Nucleus accumbens (tissue), 56 donors: ENCODE measurements around the gene DUOX2.
A peak's percentile ranks its signal among the peaks of the same experiment; 100 is the strongest.

Source experiments
- DNase-seq, 56 donors: peaks; one replicate each; lab custom pipeline; 2025; lab: John Stamatoyannopoulos, UW

Gene DUOX2

DNA sequence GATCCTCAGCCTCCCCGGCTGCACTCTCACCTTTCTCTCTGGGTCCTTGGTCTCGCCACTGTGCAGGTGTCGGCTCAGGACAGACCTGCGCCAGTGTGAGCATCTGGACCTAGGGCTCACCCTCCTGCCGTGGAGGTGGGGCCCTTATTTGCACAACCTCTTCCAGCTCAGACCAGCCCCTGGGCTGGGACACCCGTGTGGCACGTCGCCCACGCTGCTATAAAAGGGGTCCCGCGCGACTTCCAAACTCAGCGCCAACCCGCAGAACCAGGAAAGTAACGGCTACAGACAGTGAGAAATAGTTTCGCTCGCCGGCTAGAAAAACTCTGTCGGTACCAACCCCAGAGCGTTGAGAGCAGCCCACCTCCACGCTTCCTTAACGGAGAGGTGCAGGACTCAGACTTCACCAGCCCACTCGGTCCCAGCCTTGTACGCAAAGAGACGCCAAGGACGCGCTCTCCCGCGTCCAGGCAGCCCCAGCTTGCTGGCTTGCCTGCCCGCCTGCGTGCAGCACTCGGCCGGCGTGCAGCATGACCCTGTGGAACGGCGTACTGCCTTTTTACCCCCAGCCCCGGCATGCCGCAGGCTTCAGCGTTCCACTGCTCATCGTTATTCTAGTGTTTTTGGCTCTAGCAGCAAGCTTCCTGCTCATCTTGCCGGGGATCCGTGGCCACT, at the start of gene DUOX2, which contains the start of gene DUOXA2:
Gene DUOX2 (minus strand): TSS at position 97 of the 675 bp plus-strand sequence. CDS start 761 bp downstream, outside the sequence.
Gene DUOXA2 (plus strand): TSS at position 251 of the 675 bp plus-strand sequence. CDS start 280 bp downstream, at position 531.
- DNase-seq, result no peak

DNA sequence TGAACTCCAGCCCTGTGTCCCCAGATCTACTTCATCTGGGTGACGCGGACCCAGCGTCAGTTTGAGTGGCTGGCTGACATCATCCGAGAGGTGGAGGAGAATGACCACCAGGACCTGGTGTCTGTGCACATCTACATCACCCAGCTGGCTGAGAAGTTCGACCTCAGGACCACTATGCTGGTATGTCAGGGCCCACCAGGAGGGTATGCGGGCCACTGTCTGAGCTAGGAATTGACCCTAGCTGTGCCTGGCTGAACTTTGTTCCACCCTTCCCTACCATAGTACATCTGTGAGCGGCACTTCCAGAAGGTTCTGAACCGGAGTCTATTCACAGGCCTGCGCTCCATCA, 49.5 kb upstream of the DUOX2 start:
- DNase-seq, result no peak

DNA sequence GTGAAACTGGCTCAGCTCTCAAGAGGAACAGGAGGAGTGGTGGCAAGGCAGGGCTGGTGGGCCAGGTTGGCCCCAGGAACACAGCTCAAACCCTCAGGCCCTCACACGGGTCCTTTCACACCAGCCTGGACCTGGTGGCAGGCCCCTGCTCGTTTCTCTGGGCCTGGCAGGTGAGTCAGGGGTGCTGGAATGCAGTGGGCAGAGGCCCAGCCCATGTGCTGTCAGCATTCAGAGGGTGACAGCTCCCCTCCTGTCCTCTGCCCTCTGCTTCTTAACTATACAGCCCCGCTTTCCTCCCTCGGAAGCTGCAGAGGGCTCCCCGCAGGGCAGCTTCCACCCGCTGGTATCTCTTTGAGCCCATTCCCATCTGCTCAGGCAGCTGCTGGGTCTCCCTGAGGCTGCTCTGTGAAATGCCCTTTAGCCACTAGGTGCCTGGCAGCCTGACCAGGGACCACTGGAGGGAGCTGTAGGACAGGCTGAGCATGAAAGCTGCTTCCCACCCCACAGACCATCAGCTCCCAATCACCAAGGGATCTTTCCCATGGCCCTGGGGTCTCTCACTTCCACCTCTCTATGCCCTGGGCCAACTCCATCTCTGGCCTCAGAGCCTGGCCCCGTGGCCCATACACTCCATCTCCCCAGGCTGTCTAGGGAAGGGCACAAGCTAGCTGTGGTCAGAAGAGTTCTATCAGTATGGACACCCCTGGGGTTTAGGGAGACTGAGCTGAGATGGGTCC, 49.0 kb upstream of the DUOX2 start:
- DNase-seq, result peak in 53 of 56 donors; percentile 10 to 86 (median 61)

DNA sequence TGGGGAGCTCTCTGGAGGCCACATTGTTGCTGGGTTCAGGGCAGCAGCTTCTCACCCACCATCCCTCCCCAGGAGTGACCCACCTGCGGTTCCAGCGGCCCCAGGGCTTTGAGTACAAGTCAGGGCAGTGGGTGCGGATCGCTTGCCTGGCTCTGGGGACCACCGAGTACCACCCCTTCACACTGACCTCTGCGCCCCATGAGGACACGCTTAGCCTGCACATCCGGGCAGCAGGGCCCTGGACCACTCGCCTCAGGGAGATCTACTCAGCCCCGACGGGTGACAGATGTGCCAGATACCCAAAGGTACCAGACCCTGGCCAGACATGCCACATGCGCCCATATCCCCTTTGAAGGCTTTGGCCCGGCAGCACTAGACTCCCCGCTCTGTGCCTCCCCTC, 47.7 kb upstream of the DUOX2 start:
- no peak for DNase-seq

DNA sequence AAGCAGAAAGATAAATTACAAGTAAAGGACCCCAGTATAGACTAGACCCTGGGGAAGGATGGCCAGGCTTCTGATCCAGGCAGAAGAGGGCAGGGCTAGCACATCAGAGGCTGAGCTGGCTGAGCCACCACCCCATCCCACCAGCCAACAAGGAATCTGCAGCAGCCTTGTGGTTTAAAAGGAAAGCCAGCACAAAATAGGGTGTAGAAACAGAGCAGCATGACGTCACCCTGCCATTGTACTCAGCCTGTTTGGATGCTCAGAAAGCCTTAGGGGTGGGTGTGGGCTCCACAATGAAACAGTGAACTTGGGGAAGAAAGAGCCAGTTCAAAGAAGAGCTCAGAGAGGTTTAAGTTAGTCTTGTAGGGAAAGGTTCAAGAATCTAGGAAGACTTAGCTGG, 44.0 kb upstream of the DUOX2 start:
- peak in 52 of 56 donors; percentile 14 to 87 (median 64) for DNase-seq

DNA sequence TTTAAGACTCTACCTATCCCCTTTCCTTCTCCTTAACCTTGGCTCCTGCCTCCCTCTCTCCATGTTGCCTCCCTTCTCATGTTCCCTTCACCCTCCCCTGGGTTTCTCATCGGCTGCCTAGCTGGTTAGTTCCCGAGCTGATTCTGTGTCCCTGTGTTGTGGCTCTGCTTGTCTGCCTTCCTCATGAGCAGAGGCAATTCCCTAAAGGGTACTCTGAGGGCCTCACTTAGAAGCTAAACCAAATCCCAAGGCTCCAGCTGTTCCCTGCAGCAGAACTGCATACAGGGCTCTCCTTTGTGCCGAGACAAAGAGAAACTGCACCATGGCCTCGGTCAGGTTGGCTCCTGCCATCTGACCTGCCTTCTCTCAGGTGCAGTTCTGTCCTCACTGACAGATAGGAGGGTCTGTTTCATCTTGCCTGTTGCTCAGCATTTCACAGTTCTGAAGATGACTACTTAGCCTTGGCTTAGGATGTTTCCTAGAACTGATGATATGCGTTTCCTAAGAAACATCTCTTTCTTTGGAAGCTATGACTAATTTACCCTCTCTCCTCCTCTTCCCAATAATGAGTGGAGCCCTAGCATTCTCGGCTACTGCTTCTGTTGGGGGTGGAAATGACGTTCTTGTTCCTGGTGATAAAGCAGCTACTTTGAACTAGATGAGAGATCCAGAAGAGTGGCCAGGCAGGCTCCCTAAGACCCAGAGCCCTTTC, 42.9 kb upstream of the DUOX2 start:
- DNase-seq, result peak in 15 of 56 donors; percentile 12 to 56 (median 31)

DNA sequence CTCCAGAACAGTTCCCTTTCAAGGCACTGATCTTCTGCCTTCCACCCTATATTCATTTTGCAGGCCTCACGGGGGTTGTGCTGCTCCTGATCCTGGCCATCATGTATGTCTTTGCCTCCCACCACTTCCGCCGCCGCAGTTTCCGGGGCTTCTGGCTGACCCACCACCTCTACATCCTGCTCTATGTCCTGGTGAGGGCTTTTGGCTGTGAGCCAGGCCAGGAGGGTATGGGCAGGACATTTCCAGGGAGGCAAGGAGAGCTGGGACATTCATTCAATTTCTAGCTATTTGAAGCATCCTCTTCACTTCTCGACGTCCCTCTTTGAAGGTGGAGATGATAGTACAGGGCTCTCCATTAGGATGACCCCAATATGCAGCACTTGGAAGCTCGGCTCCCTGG, 41.8 kb upstream of the DUOX2 start:
- DNase-seq, result no peak

DNA sequence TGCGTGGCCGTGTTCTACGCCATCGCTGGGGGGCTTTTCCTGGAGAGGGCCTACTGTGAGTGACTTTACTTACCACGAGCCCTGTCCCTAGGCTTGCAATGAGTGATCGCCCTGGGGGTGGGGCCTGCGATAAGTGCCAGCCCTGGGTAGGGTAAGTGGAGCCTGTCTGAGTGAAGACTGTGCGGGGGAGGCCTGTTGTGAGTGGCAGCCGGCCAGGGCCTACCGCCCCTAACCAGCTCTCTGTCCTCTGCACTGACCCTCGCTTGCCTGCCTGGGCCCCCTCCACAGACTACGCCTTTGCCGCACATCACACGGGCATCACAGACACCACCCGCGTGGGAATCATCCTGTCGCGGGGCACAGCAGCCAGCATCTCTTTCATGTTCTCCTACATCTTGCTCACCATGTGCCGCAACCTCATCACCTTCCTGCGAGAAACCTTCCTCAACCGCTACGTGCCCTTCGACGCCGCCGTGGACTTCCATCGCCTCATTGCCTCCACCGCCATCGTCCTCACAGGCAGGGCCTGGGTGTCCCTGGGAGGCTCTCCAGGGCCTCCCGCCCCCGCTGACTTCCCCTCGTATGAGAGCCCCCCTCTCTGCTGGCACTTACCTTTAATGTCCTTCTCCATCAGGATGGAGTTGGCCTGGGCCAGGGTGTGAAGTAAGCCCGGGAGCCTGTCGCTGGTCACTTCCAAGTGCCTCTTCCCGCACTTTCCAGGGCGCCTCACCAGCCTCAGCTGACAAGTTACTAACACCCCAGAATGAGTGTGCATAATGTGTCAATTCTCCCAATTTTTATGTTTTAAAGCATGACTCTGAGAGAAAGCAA, 38.2 kb upstream of the DUOX2 start:
- DNase-seq, result no peak

DNA sequence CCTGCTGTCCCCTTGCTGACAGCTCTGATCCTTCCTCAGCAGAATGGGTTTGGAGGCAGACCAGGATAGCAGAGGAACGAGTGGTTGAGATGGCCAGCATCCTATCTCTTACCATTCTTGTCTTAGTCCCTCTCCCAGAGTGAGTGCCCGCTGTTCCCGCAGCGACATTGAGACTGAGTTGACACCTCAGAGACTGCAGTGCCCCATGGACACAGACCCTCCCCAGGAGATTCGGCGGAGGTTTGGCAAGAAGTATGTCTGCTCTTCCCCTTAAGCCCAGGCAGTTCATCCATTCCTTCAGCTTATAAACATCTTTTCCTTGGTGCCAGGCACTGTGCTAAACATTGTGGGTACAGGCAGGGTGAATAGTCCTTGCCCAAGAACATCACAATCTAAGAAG, 37.0 kb upstream of the DUOX2 start:
- no peak for DNase-seq

DNA sequence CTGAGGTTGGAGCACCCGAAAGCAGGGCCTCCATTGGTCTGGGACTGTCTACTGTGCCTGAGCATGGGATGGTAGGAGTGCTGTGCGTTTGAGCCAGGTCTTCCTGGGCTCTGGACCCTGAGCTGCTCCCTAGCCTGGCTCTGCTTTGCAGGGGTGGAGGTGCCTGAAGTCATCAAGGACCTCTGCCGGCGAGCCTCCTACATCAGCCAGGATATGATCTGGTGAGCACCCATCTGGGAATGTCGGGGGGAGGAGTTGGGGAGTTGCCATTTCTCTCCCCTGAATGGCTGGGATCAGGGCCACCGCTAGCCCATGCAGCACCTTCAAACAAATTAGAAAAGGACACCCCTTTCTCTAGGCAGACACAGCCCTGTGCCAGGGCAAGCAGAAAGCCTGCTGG, 36.5 kb upstream of the DUOX2 start:
- no peak for DNase-seq

DNA sequence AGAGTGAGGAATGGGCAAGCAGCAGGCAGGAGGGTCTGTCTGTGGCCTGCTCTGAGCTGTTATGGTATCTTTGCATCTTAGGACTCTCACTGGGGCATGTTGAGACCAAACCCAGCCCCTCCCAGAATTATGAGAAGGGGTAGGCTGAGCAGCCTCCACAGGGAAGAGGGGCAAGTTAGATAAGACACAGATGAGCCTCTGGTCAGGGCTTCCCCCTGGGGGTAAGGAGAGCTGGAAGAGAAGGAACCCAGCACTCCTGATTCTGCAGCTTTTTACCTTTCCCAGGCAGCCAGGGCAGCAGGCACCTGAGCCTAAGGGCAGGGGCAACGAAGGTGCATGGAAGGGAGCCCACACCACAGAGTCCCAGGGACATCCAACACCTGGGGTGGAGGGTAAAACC, 35.1 kb upstream of the DUOX2 start:
- no peak for DNase-seq

DNA sequence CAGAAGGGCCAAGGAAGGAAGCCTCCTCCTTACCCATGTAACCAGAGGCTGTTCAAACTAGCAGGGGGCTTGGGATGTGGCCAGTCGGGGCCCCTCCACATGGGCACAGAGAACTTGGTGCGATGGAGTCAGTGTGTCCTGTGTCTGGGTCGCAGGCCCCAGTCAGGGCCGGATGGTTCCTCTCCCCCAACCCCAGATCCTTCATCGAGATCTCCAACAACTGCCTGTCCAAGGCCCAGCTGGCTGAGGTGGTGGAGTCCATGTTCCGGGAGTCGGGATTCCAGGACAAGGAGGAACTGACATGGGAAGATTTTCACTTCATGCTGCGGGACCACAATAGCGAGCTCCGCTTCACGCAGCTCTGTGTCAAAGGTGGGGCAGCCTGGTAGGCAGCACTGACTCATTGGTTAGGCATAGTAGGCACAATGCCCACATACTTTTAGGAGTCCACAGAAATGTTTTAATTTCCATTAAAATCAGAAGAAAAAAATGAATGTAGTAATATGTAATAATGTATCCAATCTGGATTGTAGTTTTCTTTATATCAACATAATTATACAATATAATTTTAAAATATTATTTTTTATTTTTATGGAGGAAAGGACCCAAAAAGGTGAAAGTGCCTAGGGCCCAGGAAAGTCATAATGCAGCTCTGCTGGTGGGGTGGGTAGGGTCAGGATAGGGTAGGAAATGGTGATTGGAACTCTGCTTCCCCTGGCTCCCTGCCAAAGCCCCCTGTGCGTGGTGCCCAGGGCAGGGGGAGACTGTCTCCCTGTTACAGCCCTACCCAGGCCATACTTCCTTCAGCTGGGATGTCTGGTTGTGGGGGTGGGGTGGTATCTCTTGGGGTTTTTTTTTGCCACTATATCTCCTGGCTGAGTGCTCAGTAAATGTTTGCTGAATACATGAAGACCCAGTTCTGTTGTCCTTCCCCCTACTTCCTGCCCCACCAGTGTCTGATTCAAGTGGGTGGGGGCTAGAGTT, 34.4 kb upstream of the DUOX2 start:
- DNase-seq, result no peak

DNA sequence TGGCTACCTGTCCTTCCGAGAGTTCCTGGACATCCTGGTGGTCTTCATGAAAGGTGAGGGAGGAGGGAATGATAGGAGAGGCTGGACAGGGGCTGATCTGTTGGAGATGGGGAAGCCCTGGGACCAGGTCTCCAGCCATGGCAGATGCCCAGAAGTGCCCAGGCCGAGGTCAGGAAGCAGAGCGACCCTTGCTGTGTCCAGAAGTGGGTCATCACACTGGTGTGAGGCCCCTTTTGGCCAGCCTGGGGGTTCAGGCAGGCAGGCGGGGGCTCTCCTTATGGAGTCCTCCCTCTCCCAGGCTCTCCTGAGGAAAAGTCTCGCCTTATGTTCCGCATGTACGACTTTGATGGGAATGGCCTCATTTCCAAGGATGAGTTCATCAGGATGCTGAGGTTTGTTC, 33.6 kb upstream of the DUOX2 start:
- DNase-seq, result no peak

DNA sequence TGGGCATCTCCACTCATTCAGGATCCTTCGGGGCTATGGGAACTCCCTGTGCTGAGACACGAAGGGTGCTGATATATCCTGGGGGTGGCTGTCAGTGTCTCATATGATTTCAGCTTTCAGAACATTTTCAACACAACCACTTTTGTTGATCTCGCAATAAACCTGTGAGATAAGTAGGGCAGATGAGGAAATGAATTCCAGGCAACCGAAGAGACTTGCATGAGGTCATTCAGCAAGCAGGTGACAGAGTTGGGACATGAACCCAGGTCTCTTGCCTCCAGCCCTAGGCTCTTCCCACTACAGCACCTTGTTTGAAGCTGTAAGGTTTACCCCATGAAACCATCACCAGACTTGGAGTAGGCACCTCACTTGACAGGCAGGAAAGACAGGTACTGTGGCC, 32.4 kb upstream of the DUOX2 start:
- no peak for DNase-seq

DNA sequence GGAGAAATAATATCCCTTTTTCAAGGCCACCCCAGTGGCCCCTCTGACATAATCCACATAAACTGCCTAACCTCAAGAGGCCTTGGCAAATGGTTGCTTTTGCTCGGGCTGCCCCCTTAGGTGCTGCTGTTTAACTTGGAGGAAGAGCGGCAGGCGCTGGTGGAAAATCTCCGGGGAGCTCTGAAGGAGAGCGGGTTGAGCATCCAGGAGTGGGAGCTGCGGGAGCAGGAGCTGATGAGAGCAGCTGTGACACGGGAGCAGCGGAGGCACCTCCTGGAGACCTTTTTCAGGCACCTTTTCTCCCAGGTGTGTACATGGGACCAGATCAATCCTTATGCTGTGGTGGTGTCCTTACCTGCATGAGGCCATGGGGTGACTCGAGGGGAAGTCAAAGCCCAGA, 30.8 kb upstream of the DUOX2 start:
- DNase-seq, result peak in 7 of 56 donors; percentile 10 to 43 (median 25)

DNA sequence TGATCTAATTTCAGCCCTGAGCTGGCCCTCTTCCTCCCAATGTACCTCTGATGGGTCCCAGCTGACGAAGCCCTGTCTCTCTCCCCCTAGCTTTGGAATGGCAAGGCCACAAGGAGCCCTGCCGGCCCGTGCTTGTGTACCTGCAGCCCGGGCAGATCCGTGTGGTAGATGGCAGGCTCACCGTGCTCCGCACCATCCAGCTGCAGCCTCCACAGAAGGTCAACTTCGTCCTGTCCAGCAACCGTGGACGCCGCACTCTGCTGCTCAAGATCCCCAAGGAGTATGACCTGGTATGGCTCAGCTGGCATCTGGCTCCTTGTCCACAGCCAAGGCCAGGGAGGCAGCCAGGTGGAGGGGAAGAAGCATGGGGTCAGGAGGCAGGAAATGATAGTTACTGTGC, 30.0 kb upstream of the DUOX2 start:
- DNase-seq, result no peak

DNA sequence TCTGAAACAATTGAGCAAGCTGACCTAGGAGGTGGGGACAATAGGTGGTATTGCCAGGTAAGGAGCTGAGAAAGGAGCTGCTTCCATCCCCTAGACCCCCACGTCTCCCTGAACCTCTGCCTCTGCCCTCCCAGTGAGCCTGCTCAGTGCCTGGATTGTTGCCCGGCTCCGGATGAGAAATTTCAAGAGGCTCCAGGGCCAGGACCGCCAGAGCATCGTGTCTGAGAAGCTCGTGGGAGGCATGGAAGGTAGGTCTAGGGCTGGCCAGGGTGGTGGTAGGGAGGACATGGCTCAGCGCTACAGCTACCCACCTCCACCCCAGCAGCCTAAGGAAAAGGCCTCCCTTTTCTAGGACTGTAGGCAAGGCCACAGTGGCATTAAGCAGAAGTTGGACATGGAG, 29.1 kb upstream of the DUOX2 start:
- DNase-seq, result no peak

DNA sequence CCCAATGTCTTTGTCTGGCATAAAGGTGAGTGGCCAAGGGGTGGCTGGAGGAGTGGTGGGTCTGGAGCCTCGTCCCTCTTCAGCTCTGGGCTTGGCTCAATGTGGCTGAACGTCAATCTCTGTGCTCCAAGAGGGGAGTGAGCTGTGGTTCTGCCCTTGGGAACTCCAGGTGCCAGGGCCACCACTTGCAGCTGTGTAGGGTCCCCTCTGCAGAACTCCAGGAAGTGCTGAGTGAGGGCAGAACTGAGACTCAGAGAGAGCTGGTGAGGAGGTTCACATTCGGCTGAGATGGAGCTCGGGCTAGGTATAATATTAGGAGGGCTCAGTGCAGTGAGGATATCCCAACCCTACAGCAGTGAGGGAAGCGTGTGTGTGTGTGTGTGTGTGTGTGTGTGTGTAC, 27.4 kb upstream of the DUOX2 start:
- no peak for DNase-seq

DNA sequence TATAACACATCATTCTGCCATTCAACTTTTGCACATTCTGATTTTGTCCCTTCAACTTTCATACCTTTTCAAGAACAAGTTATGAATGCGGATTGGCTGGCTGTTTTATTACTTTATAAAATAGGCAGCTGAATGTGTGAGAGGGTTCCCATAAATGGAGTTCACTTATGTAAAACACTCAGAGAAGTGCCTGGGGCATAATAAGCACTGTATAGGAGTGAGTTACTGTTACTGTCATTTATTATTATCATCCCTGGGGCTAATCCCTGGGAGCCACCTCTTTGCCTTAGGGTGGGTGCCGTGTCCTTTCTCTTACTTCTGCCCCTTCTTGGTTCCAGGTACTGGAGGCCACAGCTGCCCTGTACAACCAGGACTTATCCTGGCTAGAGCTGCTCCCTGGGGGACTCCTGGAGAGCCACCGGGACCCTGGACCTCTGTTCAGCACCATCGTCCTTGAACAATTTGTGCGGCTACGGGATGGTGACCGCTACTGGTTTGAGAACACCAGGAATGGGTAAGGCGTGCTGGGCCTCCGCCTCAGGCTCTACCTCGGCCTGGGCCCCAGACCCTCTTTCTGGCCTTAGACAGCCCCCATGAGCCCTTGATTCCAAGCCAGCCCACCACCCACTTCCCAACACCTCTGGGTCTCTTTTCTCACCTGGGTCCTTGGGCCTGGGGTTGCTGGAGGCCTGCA, 26.7 kb upstream of the DUOX2 start:
- DNase-seq, result no peak
